Epithelial cell of esophagus (primary cell): ENCODE measurements around the gene STARD7.
"Not testable (repeated sequence)": the region's sequence is repeated elsewhere in the genome, so short reads cannot be mapped to it uniquely, and the experiment has no call there.

Experiments
- DNase-seq: peaks from one replicate; pipeline ENCODE4 v3.0.0; 2010; ENCODE audit warnings: low read depth
- H3K4me3 ChIP-seq: 2 replicates; pipeline ENCODE4 v1.5.1; 2011; ENCODE audit warnings: mild to moderate bottlenecking, low read length, control low read depth
- TF ChIP-seq, protein P1 (sequence below): IDR thresholded peaks from 2 replicates; pipeline ENCODE4 v1.5.1; 2011; ENCODE audit warnings: low read depth, mild to moderate bottlenecking, low read length, control low read depth, inconsistent platforms; ENCODE audit not compliant: insufficient read depth; ENCODE audit errors: missing control alignments

Gene STARD7

DNA sequence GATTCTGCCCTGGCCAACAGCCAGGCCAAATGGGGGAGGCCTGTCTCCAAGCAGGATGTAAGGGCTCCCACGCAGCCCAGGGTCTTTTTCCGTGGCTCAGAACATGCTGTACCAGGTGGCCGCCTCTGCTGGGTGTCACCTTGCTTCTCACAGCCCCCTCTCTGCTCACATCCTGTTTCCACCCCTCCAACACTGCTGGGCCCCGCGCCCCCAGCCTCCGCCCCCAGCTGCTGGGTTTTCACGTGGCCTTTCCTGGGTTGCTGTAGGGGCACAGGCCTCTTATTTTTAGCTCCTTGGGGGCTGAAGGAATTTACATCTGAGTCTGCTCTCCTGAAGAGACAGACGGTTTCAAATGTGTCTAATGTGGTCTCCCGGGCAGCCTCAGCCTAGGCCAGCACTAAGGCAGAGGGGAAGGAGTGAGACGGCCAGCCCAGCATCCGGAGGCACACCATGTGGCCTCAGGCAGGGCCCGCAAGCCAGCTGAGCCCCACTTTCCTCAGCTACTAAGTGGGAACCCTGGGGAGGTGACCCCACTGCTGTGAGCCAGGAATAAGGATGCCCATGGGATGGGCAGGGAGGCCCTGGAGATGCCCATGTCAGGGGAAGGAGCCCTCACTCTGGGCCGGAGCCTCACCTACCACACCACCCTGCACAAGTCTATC lies 44.7 kb downstream of the STARD7 start:
- no peak overlapping the region for H3K4me3 ChIP-seq
- TF ChIP-seq, protein P1, sequence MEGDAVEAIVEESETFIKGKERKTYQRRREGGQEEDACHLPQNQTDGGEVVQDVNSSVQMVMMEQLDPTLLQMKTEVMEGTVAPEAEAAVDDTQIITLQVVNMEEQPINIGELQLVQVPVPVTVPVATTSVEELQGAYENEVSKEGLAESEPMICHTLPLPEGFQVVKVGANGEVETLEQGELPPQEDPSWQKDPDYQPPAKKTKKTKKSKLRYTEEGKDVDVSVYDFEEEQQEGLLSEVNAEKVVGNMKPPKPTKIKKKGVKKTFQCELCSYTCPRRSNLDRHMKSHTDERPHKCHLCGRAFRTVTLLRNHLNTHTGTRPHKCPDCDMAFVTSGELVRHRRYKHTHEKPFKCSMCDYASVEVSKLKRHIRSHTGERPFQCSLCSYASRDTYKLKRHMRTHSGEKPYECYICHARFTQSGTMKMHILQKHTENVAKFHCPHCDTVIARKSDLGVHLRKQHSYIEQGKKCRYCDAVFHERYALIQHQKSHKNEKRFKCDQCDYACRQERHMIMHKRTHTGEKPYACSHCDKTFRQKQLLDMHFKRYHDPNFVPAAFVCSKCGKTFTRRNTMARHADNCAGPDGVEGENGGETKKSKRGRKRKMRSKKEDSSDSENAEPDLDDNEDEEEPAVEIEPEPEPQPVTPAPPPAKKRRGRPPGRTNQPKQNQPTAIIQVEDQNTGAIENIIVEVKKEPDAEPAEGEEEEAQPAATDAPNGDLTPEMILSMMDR = no peak
- DNase-seq = no peak

GRCh38 chr2:96163415-96163767 lies 45.2 kb downstream of the STARD7 start:
- no peak overlapping the region for H3K4me3 ChIP-seq
- DNase-seq = no peak
- TF ChIP-seq, protein P1 = no peak

DNA sequence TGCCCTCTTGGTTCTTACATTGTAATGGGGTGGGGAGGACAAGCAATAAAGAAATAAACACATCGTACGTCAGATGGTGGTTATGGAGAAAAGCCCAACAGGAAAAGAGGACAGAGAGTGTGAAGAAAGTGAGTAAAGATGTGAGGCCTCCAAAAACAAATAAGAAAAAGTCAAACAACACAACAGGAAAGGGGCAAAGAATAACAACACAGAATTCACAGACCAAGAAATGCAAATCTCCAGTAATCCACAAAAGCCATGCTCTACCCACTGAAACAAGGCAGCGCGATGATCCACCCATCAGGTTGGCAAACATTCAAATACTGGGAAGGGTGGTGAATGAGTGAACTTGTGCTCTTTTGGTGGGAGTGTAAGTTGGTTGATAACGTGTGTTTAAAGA lies 46.7 kb downstream of the STARD7 start:
- DNase-seq = no peak
- TF ChIP-seq, protein P1 = no peak
- no peak overlapping the region for H3K4me3 ChIP-seq

GRCh38 chr2:96160366-96160765 lies 48.3 kb downstream of the STARD7 start:
- DNase-seq, H3K4me3 ChIP-seq: not testable (repeated sequence)

GRCh38 chr2:96159084-96159830 lies 49.4 kb downstream of the STARD7 start:
- DNase-seq = no peak
- TF ChIP-seq, protein P1 = no peak
- H3K4me3 ChIP-seq = no peak overlapping the region

GRCh38 chr2:96158554-96158940 lies 50.1 kb downstream of the STARD7 start:
- TF ChIP-seq, protein P1 = no peak
- no peak overlapping the region for H3K4me3 ChIP-seq
- DNase-seq = no peak

DNA sequence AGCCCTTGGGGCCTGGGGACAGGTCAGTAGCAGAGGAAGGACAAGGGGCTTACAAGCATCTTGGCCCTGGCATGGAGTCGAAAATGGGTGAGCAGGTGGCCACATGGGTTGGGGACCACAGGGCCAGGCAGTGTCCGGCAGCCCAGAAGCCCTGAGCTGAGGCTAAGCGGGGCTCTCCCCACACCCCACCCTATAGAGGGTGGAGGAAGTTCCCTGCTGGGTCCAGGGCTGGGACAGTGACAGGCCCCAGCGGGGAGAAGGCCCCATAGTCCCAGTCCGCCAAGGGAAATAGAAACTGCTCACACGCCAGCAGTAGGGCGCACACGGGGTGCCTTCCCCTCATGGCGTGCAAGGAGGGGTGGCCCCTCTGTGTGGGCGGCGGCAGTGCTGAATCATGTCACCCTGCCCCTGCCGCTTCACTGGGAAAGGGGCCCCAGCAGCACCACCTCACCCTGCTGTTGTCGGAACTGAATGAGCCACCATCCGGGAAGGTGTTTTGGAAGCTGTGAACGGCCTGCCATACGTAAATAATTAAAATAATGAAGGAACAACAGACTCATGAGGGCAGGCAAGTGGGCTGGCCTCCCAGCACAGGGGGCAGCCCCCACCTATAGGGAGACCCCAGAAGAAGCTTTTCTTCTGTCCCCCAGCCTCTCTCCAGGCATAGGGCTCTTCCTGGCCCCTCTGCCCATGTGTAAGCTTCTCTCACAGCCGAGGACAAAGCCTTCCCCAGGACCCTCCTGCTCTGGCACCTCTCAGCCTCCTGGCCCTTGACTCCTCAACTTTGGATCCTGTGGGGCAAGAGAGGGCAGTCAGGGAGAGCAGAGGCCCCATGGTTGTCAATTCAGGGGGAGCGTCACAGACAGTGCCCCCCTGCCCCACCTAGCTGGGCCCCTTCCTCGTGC lies 50.7 kb downstream of the STARD7 start:
- TF ChIP-seq, protein P1 = no peak
- H3K4me3 ChIP-seq = no peak overlapping the region
- no peak for DNase-seq
